Renal pelvis (tissue), 4 donors: ENCODE results near the gene AP2A2. TPM values are rescaled to one million over a fixed set of nuclear protein-coding genes. Genes with fewer than 3 reads are reported as not detected.
A peak's percentile ranks its signal among the peaks of the same experiment; 100 is the strongest.

Experiments used
- DNase-seq: peaks from one replicate; pipeline ENCODE4 v3.0.0-alpha.2; 2013
- polyA plus RNA-seq, 3 donors: library from polyadenylated mRNA; unstranded; fragments of 120-200 nt; gene quantifications; one replicate each; pipeline ENCODE4 v1.2.1, GENCODE V29; 2013; ENCODE audit not compliant: insufficient read length in 3 of 3

The AP2A2 gene
- polyA plus RNA-seq, 3 donors: 99.5 to 126 (median 117) TPM

GRCh38 chr11:895331-896110, 30.1 kb upstream of the AP2A2 start:
- DNase-seq: no peak

- no peak for DNase-seq
These were observed 28.2 kb upstream of the AP2A2 start for GRCh38 chr11:897253-898142.

GRCh38 chr11:898143-898511, 27.5 kb upstream of the AP2A2 start:
- DNase-seq: no peak

GRCh38 chr11:898540-899190, 27.0 kb upstream of the AP2A2 start:
- no peak for DNase-seq

- no peak for DNase-seq
These were observed 25.9 kb upstream of the AP2A2 start for GRCh38 chr11:899724-900123.

GRCh38 chr11:900545-900944, 25.1 kb upstream of the AP2A2 start:
- no peak for DNase-seq

- no peak for DNase-seq
These were observed 24.1 kb upstream of the AP2A2 start for GRCh38 chr11:901452-902061.

GRCh38 chr11:904380-904779, 21.3 kb upstream of the AP2A2 start:
- no peak for DNase-seq

- DNase-seq: no peak
These were observed 19.7 kb upstream of the AP2A2 start for GRCh38 chr11:905952-906351.

- DNase-seq: no peak
These were observed 18.0 kb upstream of the AP2A2 start for GRCh38 chr11:907668-908067.

GRCh38 chr11:908273-908672, 17.4 kb upstream of the AP2A2 start:
- DNase-seq: no peak

- DNase-seq: no peak
These were observed 16.3 kb upstream of the AP2A2 start for GRCh38 chr11:909406-909805.

GRCh38 chr11:910044-910588, 15.6 kb upstream of the AP2A2 start:
- no peak for DNase-seq

GRCh38 chr11:910589-911030, 15.1 kb upstream of the AP2A2 start, which contains the start of gene CHID1:
Gene CHID1, minus strand, starts transcription at chr11:910810. Its CDS starts 5,994 bp downstream, at chr11:904816.
- peak; percentile 88 for DNase-seq

GRCh38 chr11:911031-911889, 14.4 kb upstream of the AP2A2 start:
- no peak for DNase-seq

- DNase-seq: no peak
These were observed 13.8 kb upstream of the AP2A2 start for GRCh38 chr11:911890-912219.

- DNase-seq: no peak
These were observed 13.4 kb upstream of the AP2A2 start for GRCh38 chr11:912266-912665.

- DNase-seq: no peak
These were observed 12.6 kb upstream of the AP2A2 start for GRCh38 chr11:913043-913442.

GRCh38 chr11:914204-914603, 11.5 kb upstream of the AP2A2 start:
- DNase-seq: no peak

GRCh38 chr11:914747-915501, 10.7 kb upstream of the AP2A2 start:
- no peak for DNase-seq
